Measurements from ENCODE around the gene EHMT1. TPM values are rescaled to one million over a fixed set of nuclear protein-coding genes. Genes with fewer than 3 reads are reported as not detected.

Gene EHMT1
- total RNA-seq, 1 donor from 2014 or later, result 162 TPM

GRCh38 chr9:137613259-137613658, 5.5 kb upstream of the EHMT1 start:
- DNase-seq, result no peak
- Mint-ChIP-seq H3K27ac (ENCODE audit: unreplicated experiment) (no peak overlapping the region), H3K36me3 (ENCODE audit: unreplicated experiment) (no peaks in the 10 kb centered on the region)

GRCh38 chr9:137613738-137614523, 4.9 kb upstream of the EHMT1 start:
- Mint-ChIP-seq H3K36me3 (ENCODE audit: unreplicated experiment) (no peaks in the 10 kb centered on the region), H3K27ac (ENCODE audit: unreplicated experiment) (no peak overlapping the region), H3K4me3 (ENCODE audit: unreplicated experiment) (no peak overlapping the region), H3K9me3 (ENCODE audit: unreplicated experiment) (peaks cover 14% of the 10 kb centered on the region), H3K27me3 (ENCODE audit: unreplicated experiment) (peaks cover 12% of the 10 kb centered on the region), H3K4me1 (ENCODE audit: low read depth, unreplicated experiment) (no peaks in the 10 kb centered on the region)
- no peak for TF ChIP-seq CTCF (IDR thresholded peaks at IDR 0.05; ENCODE audit: partially characterized antibody, unreplicated experiment)
- DNase-seq, result no peak

More at GRCh38 chr9:137613259-137613658, 5.5 kb upstream of the EHMT1 start:
- peaks cover 14% of the 10 kb centered on the region for H3K9me3 Mint-ChIP-seq (ENCODE audit: unreplicated experiment)
- no peak for TF ChIP-seq CTCF (IDR thresholded peaks at IDR 0.05; ENCODE audit: partially characterized antibody, unreplicated experiment)
- peaks cover 12% of the 10 kb centered on the region for H3K27me3 Mint-ChIP-seq (ENCODE audit: unreplicated experiment)
- H3K4me3 Mint-ChIP-seq (ENCODE audit: unreplicated experiment), result no peak overlapping the region
- no peaks in the 10 kb centered on the region for H3K4me1 Mint-ChIP-seq (ENCODE audit: low read depth, unreplicated experiment)

- H3K9me3 Mint-ChIP-seq (ENCODE audit: unreplicated experiment), result peaks cover 20% of the 10 kb centered on the region
- H3K27ac Mint-ChIP-seq (ENCODE audit: unreplicated experiment), result no peak overlapping the region
- no peaks in the 10 kb centered on the region for H3K4me1 Mint-ChIP-seq (ENCODE audit: low read depth, unreplicated experiment)
- peaks cover 12% of the 10 kb centered on the region for H3K27me3 Mint-ChIP-seq (ENCODE audit: unreplicated experiment)
- DNase-seq, result no peak
- no peaks in the 10 kb centered on the region for H3K36me3 Mint-ChIP-seq (ENCODE audit: unreplicated experiment)
- H3K4me3 Mint-ChIP-seq (ENCODE audit: unreplicated experiment), result no peak overlapping the region
- no peak for TF ChIP-seq CTCF (IDR thresholded peaks at IDR 0.05; ENCODE audit: partially characterized antibody, unreplicated experiment)
Observed at GRCh38 chr9:137614631-137615386, 4.0 kb upstream of the EHMT1 start.

- TF ChIP-seq CTCF (IDR thresholded peaks at IDR 0.05; ENCODE audit: partially characterized antibody, unreplicated experiment), result no peak
- no peak overlapping the region for H3K4me3 Mint-ChIP-seq (ENCODE audit: unreplicated experiment)
- no peak for DNase-seq
- H3K27ac Mint-ChIP-seq (ENCODE audit: unreplicated experiment), result no peak overlapping the region
- H3K4me1 Mint-ChIP-seq (ENCODE audit: low read depth, unreplicated experiment), result peaks cover 3% of the 10 kb centered on the region
- H3K27me3 Mint-ChIP-seq (ENCODE audit: unreplicated experiment), result peaks cover 15% of the 10 kb centered on the region
- peaks cover 23% of the 10 kb centered on the region for H3K9me3 Mint-ChIP-seq (ENCODE audit: unreplicated experiment)
- H3K36me3 Mint-ChIP-seq (ENCODE audit: unreplicated experiment), result no peaks in the 10 kb centered on the region
Observed at GRCh38 chr9:137615387-137615871, 3.4 kb upstream of the EHMT1 start.
